ENCODE measurements around the gene ZNF436. TPM values are rescaled to one million over a fixed set of nuclear protein-coding genes. Genes with fewer than 3 reads are reported as not detected.

The ZNF436 gene
- total and polyA plus RNA-seq, 9 of the 15 experiments (the other 6 are each of a cell fraction or from before 2014, with no cell fraction given): 2.1 to 11.3 (median 6.8) TPM

- TF ChIP-seq ZNF263 (CRISPR knock-in tag; IDR thresholded peaks at IDR 0.05; ENCODE audit: borderline replicate concordance) (no peak), TEAD4 (IDR thresholded peaks at IDR 0.05; ENCODE audit: low read length) (peak; percentile 26; the same call in 1 of the 2 replicates), TEAD4 (CRISPR knock-in tag; IDR thresholded peaks at IDR 0.05; ENCODE audit: borderline replicate concordance) (no peak), EWSR1 (IDR thresholded peaks at IDR 0.05; ENCODE audit: borderline replicate concordance, low read depth, partially characterized antibody) (no peak), ZBED1 (IDR thresholded peaks at IDR 0.05) (no peak), FUS (optimal IDR thresholded peaks at IDR 0.05; ENCODE audit: low read depth, low read length) (no peak), ZZZ3 (IDR thresholded peaks at IDR 0.05) (no peak), HDAC1 (IDR thresholded peaks at IDR 0.05) (0 out of 4 replicates have a peak, but pooled peaks of 1 of the 2 experiments have one; percentile 27), SRF (CRISPR knock-in tag; IDR thresholded peaks at IDR 0.05) (no peak), EP400 (IDR thresholded peaks at IDR 0.05) (no peak), ZNF445 (CRISPR knock-in tag; IDR thresholded peaks at IDR 0.05; ENCODE audit: low read depth) (no peak), NRF1 (conservative IDR thresholded peaks at IDR 0.05 in 1 of 2, IDR thresholded peaks at IDR 0.05 in 1 of 2) (no peak), RAD21 (CRISPR knock-in tag; conservative IDR thresholded peaks at IDR 0.05 in 1 of 2, IDR thresholded peaks at IDR 0.05 in 1 of 2) (no peak; a peak in 1 of 4 replicates), CUX1 (CRISPR knock-in tag; IDR thresholded peaks at IDR 0.05) (no peak)
- TF ChIP-seq, protein P1, sequence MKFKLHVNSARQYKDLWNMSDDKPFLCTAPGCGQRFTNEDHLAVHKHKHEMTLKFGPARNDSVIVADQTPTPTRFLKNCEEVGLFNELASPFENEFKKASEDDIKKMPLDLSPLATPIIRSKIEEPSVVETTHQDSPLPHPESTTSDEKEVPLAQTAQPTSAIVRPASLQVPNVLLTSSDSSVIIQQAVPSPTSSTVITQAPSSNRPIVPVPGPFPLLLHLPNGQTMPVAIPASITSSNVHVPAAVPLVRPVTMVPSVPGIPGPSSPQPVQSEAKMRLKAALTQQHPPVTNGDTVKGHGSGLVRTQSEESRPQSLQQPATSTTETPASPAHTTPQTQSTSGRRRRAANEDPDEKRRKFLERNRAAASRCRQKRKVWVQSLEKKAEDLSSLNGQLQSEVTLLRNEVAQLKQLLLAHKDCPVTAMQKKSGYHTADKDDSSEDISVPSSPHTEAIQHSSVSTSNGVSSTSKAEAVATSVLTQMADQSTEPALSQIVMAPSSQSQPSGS (CRISPR knock-in tag; IDR thresholded peaks at IDR 0.05): no peak
- TF ChIP-seq, protein P2, sequence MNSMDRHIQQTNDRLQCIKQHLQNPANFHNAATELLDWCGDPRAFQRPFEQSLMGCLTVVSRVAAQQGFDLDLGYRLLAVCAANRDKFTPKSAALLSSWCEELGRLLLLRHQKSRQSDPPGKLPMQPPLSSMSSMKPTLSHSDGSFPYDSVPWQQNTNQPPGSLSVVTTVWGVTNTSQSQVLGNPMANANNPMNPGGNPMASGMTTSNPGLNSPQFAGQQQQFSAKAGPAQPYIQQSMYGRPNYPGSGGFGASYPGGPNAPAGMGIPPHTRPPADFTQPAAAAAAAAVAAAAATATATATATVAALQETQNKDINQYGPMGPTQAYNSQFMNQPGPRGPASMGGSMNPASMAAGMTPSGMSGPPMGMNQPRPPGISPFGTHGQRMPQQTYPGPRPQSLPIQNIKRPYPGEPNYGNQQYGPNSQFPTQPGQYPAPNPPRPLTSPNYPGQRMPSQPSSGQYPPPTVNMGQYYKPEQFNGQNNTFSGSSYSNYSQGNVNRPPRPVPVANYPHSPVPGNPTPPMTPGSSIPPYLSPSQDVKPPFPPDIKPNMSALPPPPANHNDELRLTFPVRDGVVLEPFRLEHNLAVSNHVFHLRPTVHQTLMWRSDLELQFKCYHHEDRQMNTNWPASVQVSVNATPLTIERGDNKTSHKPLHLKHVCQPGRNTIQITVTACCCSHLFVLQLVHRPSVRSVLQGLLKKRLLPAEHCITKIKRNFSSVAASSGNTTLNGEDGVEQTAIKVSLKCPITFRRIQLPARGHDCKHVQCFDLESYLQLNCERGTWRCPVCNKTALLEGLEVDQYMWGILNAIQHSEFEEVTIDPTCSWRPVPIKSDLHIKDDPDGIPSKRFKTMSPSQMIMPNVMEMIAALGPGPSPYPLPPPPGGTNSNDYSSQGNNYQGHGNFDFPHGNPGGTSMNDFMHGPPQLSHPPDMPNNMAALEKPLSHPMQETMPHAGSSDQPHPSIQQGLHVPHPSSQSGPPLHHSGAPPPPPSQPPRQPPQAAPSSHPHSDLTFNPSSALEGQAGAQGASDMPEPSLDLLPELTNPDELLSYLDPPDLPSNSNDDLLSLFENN (IDR thresholded peaks at IDR 0.05; ENCODE audit: low read depth in 2 of 2, low read length in 2 of 2): no peak
These were observed 14.8 kb upstream of the ZNF436 start (continued) for GRCh38 chr1:23384312-23385058.
